GM21367 (cell line): Measurements from ENCODE around the gene SERPINE1.

Source experiments
- ATAC-seq: cut with Tn5 transposase; IDR thresholded peaks from one replicate; pipeline ENCODE4 v1.9.1; 2021; ENCODE audit not compliant: unreplicated experiment

The SERPINE1 gene

DNA sequence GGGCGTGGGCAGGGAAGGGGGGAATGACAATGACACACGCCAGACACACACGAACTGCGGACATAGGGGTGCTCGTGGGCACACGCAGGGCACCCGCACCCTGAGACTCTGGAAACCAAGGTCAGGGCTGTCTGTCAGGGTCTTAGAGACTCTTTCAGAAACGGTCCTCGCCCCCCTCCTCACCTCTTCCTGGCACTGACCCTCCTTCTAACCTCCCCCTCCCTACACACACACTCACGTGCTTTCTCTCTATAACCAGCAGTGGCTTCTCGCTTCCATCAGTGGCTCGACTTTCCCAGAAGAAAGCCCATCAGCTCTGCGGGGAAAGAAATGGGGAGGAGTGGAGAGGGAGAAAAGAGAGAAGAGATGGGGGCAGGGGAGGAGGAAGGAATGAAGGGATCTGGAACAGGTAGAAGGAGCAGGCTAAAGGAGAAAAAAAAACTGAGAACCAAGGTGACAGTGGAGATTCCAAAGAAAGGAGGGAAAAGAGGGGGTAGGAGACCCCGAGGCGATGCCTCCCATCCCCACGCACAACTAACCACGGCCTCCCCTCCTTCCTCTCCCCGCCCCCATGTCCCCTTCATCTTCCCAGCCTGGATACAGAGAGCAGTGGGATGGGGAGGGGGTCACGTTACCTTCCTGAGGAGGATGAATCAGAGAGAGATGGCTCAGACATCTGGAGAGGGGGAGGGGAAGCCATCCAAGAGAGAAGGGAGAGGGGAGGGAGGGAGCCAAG is 40.2 kb downstream of the SERPINE1 start:
- no peak for ATAC-seq

DNA sequence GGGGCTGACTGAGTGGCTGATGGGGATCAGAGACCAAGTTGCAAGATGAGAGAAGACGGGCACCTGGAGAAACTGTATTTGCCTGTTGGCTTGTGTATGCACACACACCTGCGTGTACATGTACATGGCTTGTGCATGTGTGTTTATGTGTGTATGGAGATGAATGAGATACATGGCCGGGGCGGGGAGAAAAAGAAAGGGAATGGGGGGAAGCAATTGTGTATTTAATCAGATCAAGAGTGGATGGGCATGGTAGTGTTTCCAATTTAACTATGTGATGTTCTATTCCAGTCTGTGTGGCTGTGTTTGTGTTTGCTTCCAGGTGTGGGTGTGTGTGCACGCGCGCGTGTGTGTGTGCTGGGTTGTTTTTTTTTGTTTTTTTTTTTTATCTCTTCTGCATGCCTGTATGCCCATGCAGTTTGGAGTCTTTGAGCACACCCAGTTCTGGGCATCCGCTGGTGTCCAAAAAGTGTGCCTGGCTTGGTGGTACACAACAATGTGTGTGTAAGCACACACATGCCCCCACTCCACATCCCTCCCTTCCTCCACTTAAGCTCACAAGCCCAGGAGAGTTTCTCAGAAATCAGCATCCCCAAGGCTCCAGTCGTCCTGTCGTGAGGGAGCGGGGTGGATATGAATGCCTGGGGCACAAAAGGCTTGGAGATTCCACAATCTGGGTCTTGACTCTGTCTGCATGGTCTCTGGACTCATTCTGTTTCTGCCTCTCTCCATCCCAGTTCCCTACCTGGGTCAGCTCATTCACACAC is 40.9 kb downstream of the SERPINE1 start:
- no peak for ATAC-seq

DNA sequence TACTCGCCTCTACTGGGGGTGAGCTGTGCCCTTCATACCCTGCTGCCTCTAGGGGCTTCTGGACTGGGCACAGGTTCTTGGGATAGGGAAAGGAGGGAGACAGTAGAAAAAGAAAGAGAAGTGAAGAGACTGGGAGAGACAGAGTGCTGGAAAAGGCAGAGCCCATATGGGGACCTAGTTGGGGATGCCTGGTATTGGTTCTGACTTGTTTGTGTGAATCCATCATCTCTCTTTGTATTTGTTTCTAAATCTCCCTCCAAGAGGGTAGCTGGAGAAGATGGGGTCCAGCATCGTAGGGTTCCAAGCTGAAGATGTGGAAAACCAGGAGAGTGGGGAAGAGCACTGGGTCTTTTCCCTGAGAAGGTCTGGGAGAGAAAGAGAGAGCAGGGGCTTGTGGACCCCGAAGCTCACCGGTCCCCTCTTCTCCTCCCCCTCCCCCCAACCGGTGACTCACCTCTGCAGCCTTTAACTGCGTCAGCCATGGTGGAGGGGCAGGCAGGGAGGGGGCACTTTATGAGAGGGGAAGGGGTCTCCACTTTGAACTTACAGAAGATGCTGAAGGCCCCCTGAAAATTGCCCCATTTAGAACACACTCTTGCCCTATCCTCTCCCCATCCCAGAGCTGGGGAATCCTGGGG is 41.6 kb downstream of the SERPINE1 start:
- no peak for ATAC-seq

DNA sequence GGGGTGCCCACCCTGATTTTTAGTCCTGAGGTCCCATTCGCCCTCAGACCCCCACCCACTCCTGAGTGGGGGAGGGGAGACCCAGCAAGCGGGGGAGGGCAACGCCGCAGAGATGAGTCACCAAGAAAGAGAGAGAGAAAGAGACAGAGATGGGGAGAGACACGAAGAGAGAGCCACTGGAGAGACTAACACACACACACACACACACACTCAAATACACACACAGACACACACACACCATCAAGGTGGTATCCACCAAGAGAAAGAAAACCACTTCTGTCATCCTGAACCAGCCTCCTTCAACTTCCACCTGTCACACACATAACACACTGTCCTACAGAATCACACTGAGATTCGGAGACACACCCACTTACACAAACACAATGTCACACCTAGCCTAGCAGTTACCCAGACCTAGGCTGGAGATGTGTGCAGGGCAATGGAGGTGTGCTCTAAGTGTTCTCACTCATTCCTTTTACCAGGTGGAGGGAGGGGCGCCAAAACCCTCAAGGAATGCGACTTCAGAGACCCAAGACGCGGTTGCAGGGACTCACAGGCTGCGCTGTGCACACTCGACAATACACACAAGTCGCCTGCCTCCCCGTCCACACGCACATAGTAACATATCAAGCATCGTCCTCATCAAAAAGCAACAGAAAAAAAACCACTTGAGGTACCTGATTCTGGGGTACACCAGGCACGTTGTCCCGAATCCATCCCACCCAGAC is 42.4 kb downstream of the SERPINE1 start:
- no peak for ATAC-seq

DNA sequence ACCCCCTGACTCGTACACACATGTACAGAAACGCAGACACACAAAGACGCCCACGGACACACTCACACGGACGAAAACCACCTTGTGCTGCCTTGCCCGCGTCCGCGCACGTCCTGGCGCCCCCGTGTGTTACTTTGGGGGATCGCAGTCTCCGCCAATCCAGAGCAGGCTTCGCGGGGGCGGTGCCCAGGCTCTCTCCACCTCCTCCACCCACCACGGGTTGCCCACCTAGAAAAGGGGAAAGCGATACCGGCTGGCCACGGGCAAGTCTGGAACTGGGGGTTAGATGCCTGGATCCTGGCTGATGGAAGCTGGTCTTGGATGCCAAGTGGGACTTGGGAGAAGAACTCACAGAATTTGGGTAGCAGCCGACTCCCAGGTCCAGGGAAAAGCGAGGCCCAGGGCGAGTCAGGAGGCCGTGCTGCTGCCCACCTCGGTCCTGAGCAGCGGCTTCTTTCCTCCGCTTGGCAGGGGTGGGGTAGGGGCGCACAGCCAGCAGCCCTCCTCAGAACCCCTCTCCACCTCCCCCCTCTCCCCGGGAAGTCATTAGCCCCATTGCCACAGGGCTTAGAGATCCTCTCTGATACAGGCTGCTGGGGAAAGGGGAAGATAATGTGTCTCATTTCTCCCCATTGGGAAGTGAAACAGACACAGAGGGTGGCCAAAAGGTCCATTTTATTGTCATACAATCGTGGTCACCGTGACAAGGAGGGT is 43.1 kb downstream of the SERPINE1 start:
- no peak for ATAC-seq

DNA sequence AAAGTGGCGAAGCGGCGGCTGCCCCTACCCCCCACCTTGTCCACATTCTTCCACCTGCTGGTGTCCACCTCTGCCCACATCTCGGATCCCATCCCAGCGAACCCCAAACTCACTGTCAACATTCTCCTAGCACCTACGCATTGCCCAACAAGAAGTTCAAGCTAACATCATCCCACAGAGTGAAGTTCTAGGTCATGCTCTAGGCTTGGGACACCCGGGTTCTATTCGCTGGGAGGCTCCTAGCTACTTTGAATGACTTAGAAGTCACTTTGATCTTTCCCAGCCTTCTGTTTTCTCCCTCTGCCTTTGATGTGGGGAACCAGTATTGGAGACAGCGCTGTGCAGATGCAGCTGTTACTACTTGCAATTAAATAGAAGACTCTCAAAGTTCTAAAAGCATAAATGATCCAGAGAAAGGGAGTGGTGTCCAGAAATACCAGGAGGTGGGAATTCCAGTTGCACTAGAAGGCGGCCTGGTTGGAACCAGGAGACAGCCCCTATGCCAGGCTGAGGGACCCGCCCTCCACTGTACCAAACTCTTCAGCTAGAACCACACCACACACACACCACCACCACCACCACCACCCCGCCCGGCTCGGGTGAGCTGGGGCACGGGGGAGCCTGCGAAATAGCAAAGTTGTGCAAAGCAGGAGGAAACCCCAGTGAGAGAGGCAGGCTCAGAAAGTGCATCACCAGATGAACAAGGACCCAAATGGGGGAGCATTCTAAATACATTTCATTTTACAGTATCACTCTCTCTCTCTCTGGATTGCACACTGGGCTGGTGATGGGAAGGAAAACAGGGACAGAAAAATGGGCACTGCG is 43.9 kb downstream of the SERPINE1 start:
- no peak for ATAC-seq

DNA sequence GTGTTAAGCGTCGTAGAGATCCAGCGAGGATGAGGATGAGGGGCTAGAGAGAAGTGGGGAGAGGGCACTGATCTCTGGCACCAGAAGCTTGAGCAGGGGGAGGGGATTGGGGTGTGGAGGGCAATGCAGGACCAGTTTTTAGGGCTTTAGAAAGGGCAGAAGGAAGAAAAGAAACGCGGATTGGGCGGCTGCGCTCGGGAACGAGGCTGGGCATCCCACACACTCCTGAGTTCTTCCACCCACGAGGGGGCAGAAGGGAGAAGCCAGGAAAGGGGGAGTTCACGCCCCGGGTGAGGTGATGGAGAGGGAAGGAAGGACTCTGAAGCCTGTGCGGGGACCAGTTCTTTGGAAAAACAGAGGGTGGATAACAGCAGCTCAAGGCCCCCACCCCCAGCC is 44.5 kb downstream of the SERPINE1 start:
- no peak for ATAC-seq

DNA sequence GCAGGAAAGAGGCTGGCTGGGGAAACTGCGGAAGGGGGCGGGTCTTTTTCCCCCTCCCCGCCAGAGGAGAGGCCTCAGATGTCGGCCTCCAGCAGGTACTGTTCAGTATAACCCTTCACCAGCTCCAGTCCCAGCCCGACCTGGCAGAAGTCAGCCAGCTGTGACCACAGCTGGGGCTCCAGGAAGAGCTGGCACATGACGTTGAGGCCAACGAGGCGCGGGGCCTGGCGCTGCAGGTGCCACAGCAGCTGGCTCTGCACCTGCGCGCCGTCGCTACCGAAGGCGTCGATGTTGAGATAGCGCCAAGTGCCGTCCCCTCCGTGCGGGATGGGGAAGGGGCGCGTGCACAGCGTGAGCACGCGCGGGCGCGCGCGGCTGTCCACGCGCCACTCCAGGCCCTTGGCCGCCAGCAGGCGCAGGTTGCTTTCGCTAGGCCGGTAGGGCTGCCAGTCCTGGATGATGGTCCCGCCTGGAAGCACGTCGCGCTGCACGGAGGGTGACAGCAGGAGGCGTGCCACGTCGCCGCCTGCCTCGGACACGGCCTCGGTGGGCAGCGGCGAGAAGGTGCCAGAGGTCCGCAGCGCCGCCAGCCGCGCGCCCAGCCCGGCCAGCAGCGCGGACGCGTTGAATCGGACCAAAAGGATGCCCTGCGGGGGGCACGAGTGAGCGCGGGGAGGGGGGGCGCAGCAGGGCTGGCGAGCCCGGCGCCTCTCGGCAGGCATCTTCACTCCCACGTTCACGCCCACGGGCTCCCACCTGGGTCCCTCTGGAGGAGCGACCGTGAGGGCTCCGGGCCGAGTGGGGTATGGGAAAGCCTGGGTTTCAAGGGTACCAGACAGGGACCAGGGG is 45.3 kb downstream of the SERPINE1 start:
- ATAC-seq, result no peak

DNA sequence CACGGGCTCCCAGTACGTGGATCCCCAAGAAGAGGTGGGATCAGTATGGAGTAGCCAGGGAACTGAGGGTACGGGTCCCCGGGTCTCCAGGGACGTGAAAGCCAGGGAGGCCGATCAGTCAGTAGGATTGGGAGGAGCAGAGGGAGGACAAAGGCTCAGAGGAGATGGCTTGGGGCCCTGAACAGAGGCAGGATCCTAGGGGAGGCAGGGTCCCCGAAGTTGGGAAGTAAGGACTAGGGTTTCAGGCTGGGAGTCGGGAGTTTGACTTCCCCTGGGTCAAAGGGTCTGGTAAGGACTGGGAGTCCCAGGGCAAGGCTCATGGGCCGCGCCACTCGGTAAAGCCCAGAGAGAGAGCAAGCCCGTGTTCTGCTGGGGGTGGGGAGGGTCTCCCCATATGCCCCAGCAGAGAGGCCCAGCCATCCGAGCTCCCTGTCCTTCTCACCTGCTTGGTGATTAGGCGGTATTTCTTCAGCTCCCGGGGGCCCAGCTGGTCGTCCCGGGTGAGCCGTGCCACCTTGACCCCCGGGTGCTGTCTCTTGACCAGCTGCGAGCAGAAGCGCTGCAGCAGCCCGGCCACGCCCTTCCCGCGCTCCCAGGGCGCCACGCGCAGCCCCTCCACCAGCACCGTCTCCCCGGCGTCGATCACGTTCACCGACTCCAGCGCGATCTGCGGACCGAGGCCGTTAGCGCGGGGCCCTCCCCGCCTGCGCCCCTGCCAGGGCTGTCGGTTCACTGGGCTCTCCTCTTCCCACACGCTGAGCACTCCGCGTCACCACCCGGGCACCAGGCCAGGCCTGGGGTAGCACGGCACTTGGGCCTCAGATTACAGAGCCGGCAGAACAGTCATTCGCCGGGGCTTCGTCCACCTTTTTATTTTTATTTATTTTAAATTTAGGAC is 46.2 kb downstream of the SERPINE1 start:
- no peak for ATAC-seq

DNA sequence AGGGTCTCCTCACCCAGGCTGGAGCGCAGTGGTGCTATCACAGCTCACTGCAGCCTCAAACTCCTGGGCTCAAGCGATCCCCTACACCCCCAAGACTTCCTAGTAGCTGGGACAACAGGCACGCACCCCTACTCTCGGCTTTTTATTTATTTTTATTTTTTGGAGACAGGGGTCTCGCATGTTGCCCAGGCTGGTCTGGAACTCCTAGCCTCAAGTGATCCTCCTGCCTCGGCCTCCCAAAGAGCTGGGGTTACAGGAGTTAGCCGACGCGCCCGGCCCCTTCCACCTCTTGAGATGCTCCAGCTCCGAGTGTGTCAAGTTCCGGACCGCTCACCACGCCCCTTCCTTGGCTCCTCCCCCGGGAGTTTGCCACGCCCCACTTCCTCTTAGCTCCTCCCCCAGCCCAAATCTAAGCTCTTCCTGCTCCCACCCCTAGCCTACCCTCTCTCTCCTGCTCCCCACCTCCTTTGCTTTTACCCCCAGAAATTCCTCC is 46.9 kb downstream of the SERPINE1 start:
- ATAC-seq, result no peak

DNA sequence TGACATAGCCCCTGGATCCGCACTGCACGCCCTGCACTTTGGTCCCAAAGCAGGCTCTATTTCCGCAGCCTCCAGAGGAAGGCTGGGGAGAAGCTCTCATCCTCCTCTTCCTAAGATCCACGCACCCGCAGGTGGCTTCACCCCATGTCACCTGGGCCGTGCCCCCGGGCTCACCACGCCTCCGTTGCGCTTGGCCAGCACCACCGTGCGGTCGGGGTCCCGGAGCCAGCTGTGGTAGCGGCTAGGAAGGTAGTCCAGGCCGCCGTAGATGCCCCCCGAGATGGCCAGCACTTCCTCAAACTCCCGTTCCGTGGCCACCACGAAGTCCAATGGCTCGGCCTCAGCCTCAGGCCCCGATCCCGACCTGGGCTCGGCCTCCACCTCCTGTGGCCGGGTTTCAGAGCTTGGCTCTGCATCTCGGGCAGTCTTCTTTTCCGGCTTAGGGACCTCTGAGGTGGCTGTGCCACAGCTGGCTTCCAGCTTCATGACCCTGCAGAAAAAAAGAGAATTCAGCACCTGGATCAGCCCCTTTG is 47.5 kb downstream of the SERPINE1 start:
- no peak for ATAC-seq

DNA sequence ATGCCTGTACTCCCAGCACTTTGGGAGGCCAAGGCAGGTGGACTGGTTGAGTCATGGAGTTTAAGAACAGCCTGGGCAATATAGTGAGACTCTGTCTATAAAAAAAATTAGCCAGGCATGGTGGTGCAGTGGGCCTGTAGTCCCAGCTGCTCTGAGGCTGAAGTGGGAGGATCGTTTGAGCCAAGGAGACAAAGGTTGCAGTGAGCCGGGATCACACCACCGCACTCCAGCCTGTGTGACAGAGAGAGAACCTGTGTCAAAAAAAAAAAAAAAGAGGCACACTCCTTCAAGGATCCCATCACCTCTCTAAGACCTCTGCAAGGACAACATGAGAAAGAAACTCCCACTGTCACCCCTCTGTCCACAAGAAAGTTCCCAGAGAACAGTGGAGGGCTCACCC is 48.8 kb downstream of the SERPINE1 start:
- ATAC-seq, result no peak

DNA sequence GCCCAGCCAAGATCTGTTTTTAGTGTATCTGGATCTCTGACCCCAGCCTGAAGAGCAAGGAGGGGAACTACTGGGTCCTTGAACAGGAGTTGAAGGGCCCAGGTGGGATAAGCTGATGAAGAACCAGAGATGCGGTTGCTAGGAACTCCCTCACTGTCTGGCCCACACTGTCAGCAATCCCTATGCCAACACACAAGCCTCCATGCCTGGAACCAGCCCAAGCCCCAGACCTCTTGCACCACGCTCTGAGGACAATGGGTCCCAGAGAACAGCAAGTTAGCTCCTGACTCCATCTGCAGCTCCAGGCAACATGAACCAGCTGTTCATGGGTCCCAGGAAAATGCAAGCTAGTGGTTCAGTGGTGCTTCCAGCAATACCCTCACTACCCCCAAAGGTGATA is 50.7 kb downstream of the SERPINE1 start:
- ATAC-seq, result no peak

DNA sequence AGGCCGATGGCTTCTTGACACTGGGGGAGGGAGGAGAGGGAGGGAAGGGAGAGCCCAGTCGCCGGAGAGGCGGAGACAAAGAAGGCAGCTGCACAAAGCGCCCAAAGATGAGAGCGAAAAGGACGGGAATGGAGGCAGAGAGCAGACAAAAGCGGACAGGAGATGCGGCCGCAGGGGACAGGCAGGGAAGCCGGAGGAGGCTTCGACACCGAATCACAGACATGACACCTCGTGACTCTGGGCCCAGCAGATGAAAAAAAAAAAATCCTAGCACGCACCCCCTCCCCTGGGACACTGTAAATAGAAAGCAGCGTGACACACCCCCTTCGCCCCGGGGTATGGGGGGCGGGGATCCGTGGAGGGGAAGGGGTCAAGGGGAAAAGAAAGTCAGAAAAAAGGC is 52.2 kb downstream of the SERPINE1 start:
- ATAC-seq, result no peak

DNA sequence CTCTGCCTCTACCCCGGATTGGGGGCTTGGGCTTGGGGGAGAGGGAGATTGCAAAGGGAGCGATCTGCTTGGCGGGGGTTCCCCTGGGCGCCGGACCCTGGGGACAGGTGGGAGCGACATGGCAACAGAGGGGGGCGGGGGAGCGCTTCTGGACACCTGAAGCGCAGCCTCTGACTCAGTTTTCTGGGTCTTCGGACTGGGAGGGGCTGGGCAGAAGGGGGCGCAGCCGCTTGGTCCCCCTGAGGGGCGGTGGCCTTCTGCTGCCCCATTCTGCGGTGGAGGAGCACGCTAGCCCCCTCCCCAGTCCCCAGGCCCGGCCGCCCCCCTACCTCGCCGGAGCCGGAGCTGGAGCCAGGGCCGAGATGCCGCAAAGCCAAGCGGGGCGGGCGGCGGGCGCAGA is 52.8 kb downstream of the SERPINE1 start:
- no peak for ATAC-seq

DNA sequence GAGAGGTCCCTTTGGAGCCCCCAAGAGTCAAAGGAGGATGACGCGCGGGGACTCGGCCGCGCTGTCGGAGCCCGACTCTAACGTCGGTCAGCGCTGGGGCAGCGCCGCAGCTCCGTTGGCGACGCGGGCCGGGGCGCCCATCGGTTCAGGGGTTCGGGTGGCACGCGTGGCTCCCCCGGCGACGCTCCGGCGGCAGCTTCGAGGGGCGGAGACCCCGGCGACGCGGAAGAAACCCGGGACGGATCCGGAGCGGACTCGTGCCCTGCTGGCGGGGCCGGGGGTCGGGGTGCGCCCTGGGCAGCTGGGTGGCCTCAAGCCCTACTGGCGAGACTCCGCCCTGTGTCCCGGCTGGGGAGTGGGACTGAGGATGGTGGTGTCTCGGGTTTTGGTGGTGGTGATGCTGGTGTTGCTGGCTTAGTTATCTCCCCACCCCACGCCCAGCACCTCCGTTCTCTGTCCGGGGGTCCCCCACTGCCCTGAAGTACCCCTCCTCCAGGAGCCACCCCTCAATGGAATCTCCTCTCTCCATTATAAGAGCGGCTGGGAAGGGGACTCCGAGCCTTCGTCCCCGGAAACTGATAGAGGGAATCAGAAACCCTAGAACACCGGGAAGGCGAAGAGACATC is 53.3 kb downstream of the SERPINE1 start, which contains the start of gene NAT16:
NAT16 (minus strand) TSS at position 164 of the 626 bp plus-strand sequence. CDS start 5,486 bp downstream, outside the sequence.
- ATAC-seq, result no peak

DNA sequence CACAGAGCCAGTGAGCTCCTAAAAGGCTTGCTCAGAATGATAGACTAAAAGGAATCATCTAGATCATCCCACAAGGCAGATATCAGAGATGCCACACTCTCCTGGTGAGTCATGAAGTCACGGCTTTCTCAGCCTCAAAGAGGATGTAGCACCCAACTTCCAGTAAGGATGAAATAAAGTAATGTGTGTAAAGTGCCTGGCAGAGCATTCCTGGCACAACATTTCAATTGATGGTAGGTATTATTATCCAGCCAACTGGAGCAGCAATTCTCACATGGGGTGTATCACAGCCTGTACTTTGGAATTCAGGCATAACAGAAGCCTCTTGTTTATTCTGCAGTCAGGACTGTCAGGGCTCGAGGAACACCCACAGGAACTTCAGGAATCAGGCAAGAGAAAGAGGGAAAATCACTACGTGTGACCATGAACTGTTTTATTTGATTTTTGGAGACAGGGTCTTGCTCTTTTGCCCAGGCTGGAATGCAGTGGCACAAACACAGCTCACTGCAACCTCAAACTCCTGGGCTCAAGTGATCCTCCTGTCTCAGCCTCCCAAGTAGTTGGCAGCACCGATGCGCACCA is 58.4 kb downstream of the SERPINE1 start:
- ATAC-seq, result no peak
